Measurements from ENCODE around the gene CELF2. TPM values are rescaled to one million over a fixed set of nuclear protein-coding genes. Genes with fewer than 3 reads are reported as not detected.

CELF2 gene
- total and polyA plus RNA-seq, 2 of the 4 experiments (the other 2 are of a cell fraction): 3.5 to 6.6 TPM

DNA sequence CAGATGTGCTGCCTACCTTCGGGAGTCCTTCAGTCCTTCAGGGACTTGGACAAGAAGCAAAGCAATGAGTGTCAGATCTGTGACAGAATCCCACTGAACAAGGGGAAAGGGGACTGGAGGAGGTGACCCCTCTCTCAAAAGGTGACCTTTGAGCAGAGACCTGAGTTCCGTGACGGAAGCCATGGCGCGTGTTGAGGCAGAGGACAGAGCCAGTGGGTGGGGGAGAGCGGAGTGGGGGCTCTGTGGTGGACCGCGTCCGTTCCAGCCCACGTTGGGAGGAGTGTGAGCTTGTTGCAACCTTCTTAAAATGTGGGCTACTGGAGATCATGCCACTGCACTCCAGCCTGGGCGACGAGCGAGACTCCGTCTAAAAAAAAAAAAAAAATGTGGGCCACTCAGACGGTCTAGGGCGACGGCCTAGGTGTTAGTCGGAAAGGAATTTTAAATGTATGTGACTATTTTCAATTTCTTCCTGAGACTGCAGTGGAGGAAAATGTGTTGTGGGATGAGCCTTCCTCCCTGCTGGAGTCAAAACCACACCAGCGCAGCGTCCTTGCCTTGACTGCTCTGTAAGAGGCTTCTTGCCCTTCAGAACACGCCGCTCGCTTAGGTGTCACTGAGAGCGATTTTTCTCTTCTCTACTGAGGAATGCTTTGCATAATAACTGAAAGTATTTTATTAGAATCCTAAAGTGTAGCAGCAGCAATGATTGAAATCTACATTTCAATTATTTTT lies 272.7 kb downstream of the CELF2 start:
- no TSS peak for BruUV-seq (replicated peaks)
- DNase-seq: no peak
- TF ChIP-seq RAD21 (IDR thresholded peaks at IDR 0.05; ENCODE audit: low read length): no peak
- Histone ChIP-seq H3K18ac (ENCODE audit: low read depth, low read length) (no peak overlapping the region), H3K9ac (ENCODE audit: low read depth, low read length) (no peak overlapping the region), H3K4me1 (ENCODE audit: control insufficient read depth, insufficient read depth, low read length) (no peaks in the 10 kb centered on the region), H2BK120ac (ENCODE audit: low read depth, low read length) (no peak overlapping the region), H4K5ac (ENCODE audit: low read depth, low read length) (no peak overlapping the region), H3K14ac (replicated peaks; ENCODE audit: low read depth, low read length) (no peak overlapping the region), H3K79me1 (ENCODE audit: low read depth in 1 of 2, low read length in 2 of 2) (no peaks in the 10 kb centered on the region), H3K4me3 (ENCODE audit: insufficient read depth, low read depth, low read length) (no peak overlapping the region), H4K20me1 (ENCODE audit: insufficient read depth, low read length) (no peaks in the 10 kb centered on the region), H2BK5ac (ENCODE audit: low read depth, low read length, poor library complexity, severe bottlenecking) (no peak overlapping the region), H2BK15ac (ENCODE audit: low read depth, low read length) (no peak overlapping the region), H2AFZ (replicated peaks; ENCODE audit: low read length, poor library complexity) (no peak overlapping the region), H2AK5ac (ENCODE audit: low read depth, low read length) (no peak overlapping the region), H3K27me3 (ENCODE audit: control insufficient read depth, insufficient read depth, low read length) (no peaks in the 10 kb centered on the region), H4K8ac (ENCODE audit: low read depth in 2 of 2, low read length in 2 of 2) (no peak overlapping the region), H3K27ac (ENCODE audit: insufficient read depth, low read length) (no peak overlapping the region), H3K9me1 (ENCODE audit: insufficient read depth, low read length) (no peaks in the 10 kb centered on the region), H4K91ac (ENCODE audit: insufficient read depth, low read depth, low read length) (no peak overlapping the region), H3K56ac (ENCODE audit: extremely low read depth, insufficient read depth, low read length) (no peak overlapping the region), H3K36me3 (ENCODE audit: control insufficient read depth, insufficient read depth, low read length) (no peaks in the 10 kb centered on the region), H2AK9ac (replicated peaks; ENCODE audit: low read depth, low read length, poor library complexity) (no peak overlapping the region), H2BK20ac (ENCODE audit: low read depth, low read length) (no peak overlapping the region), H3K4me2 (ENCODE audit: low read depth, low read length) (no peak overlapping the region), H3K23ac (ENCODE audit: low read depth, low read length) (no peak overlapping the region), H3K9me3 (ENCODE audit: control insufficient read depth, insufficient read depth, low read length) (no peaks in the 10 kb centered on the region), H3K4ac (ENCODE audit: low read depth, low read length) (no peak overlapping the region)
- ATAC-seq (ENCODE audit: low read depth): no peak
- in situ Hi-C loops (cut with MboI; ENCODE audit: low sequenced_read_pairs) (no loop called here), intact Hi-C loops (cut with micrococcal nuclease) (no loop called here), dilution Hi-C loops (cut with HindIII; ENCODE audit: low sequenced_read_pairs, unreplicated experiment) (no loop called here)
- 93% methylated on average over 5 of the region's 24 CpGs; no CpG with 5 or more reads in 1 of the 2 experiments for WGBS, 2 experiments (ENCODE audit: extremely low coverage in 2 of 2, insufficient read length in 1 of 2)
- CTCF ChIA-PET: interaction anchor here (0.6 kb wide), 1 partner anchor 80 kb away, joined by 10 read pairs; no protein-coding TSS in a partner anchor
- POLR2A ChIA-PET (ENCODE audit: unreplicated experiment): no interaction called here
